GM04503 (cell line): Measurements from ENCODE around the gene LINS1.
"Not testable (repeated sequence)": the region's sequence is repeated elsewhere in the genome, so short reads cannot be mapped to it uniquely, and the experiment has no call there.

Source experiments
- DNase-seq: peaks from one replicate; pipeline ENCODE4 v3.0.0-alpha.2; 2012; ENCODE audit warnings: low read depth

LINS1 gene

DNA sequence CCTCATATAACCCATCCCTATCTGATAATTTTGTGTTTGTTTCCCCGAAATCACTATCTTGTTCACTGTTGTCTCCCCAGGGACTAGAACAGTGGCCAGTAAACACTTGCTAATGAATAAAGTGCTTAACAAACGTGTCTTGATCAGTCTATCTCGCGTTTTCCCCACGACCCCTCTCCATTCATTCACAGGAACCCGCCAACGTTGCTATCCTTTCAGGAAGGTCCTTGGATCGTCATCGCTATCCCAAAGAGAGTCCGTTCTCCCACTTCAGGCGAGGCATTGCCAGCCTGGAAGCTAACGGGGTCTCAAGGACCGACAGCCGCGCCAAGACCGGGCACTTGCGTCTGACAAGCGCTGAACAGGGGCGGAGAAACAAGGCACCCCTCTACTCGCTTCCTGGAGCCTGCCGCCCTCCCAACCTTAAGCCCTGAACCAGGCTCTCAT, 344 bp downstream of the LINS1 start:
- DNase-seq = no peak

GRCh38 chr15:100601163-100601562, 821 bp downstream of the LINS1 start:
- no peak for DNase-seq

DNA sequence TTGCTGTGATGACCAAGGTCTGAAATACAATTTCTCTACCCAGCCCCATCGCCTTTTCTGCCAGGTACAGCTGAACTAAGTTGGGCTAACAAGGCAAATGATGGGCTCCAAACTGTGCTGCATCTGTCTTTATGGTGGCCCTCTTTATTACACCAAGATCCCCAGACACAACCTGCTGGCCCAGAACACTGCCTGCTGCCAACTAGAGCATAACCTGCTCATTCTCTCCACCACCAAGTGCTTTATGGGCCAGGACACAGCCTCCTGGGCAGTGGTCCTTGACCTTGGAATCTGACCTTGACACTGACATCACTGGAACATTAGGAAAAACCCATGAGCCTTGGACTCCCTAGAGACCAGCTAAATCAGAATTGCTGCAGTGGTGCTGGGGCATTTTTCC, 3.3 kb downstream of the LINS1 start:
- DNase-seq = no peak

GRCh38 chr15:100597862-100598261, 4.1 kb downstream of the LINS1 start:
- DNase-seq = no peak

GRCh38 chr15:100596792-100597191, 5.2 kb downstream of the LINS1 start:
- no peak for DNase-seq

- no peak for DNase-seq
Measured at GRCh38 chr15:100595964-100596363, 6.0 kb downstream of the LINS1 start.

GRCh38 chr15:100593431-100593830, 8.6 kb downstream of the LINS1 start:
- DNase-seq = no peak

GRCh38 chr15:100592898-100593297, 9.1 kb downstream of the LINS1 start:
- no peak for DNase-seq

GRCh38 chr15:100591835-100592234, 10.1 kb downstream of the LINS1 start:
- no peak for DNase-seq

DNA sequence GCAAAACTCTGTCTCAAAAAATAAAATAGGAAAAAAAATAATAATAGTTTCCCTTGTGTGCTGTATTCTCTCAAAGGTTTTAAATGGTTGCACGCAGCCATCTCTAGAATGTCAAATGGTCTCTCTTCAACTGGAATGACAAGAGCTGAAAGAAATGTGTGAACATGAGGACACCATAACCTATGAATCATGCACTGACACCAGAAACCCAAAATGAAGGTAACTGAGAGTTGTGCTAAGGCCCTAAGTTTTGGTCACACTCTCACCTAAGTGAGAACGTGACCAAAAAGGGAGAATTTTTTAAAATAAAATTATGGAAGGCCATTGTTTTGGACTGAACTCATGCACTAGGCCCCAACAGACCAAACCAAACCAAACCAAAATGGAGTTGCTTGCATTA, 10.8 kb downstream of the LINS1 start:
- DNase-seq = not testable (repeated sequence)

GRCh38 chr15:100588638-100589242, 13.2 kb downstream of the LINS1 start:
- no peak for DNase-seq

GRCh38 chr15:100580414-100580813, 21.6 kb downstream of the LINS1 start:
- no peak for DNase-seq

- DNase-seq = no peak
Measured at GRCh38 chr15:100573526-100573925, 28.5 kb downstream of the LINS1 start.

- no peak for DNase-seq
Measured at GRCh38 chr15:100572362-100572983, 29.5 kb downstream of the LINS1 start.

GRCh38 chr15:100571592-100572167, 30.3 kb downstream of the LINS1 start:
- DNase-seq = no peak

DNA sequence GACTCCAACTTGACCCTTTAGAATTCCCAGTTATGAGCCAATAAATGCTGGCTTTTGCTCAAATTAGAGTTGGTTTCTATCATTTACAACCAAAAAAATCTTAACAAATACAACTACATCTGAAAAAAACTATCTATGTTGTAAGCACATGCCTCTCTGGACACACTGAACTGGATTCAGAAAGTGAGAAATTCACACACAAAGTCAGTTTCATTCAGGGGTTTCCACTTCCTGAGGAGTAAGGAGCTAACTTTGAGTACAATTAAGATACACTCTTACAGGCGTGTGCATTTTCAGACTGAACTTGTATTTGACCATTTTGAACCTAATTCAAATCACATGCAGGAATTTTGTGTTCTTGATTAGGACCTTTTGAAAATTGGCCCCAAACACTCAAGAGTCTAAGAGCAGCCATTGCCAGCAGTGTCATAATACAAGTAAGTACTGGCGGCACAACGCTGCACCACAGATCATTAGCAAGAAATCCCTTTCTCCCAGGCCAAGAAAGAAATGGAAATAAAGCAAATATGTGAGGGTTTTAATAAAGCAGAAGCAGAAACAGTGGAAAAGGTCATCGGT, 31.2 kb downstream of the LINS1 start:
- DNase-seq = no peak

GRCh38 chr15:100570275-100570674, 31.7 kb downstream of the LINS1 start:
- no peak for DNase-seq

DNA sequence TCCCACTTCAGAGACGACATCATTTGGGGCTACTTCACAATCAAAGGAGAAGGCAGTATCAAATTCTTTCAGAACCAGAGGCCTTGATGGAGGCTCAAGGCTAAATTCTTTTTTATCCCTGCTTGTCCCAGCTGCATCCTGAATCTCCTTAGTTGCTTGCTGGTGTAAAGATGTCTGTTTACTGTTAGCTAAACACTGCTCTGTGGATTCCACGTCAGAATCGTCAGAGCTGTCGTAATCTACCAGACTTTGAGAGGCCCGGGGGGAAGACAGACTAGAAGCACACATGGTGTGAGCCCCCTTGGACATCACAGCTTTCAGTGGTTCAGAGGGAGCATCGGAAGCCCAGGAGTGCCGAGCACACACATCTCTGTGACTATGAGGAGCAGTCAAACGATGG, 32.6 kb downstream of the LINS1 start:
- no peak for DNase-seq

GRCh38 chr15:100566850-100567628, 34.9 kb downstream of the LINS1 start:
- no peak for DNase-seq

DNA sequence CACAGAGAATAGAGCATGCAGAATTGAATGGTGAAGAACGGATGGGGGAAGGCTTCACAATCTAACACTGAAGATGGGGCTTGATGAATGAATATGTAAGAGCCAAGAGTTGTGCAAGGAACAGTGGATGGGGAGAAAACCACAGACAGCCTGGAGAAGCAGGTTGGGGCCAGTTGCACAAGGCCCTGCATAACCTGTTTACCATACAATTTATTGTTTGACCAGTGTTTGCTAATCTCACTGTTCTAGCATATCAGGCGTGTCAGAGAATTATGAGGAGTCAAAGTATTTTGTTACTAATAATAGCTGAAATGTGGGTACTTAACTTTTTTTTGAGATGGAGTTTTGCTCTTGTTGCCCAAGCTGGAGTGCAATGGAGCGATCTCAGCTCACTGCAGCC, 36.4 kb downstream of the LINS1 start:
- DNase-seq = no peak

DNA sequence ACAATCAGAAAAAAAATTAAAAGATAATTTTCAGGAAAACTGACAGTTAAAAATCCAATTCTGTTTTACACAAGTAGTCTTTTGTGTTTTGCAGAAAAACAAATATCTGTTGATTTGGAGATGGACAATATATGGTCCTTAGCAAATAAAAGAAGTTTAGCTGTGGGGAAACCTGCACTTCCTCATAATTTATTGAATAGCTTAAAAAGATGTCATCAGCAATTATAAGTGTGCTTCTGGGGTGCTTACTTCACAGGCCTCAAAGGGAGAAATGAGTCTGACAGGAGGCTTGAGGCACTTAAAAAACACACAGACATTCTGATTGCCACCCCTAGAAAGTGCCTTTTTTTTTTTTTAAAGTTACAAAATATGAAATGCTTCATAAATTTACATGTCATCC, 41.7 kb downstream of the LINS1 start:
- no peak for DNase-seq

- DNase-seq = peak; percentile 61
Measured at GRCh38 chr15:100559330-100559729, 42.7 kb downstream of the LINS1 start.
